Common myeloid progenitor, CD34-positive (primary cell): ENCODE results near the gene EPHA6.

Experiments used
- CTCF ChIA-PET: fragments of 350-600 bp; sonication (Branson Sonifier 250); formaldehyde crosslinking; loops from one replicate; lab custom pipeline; 2021; ENCODE audit warnings: antibody characterized with exemption; lab: Charles Lee
- POLR2A ChIA-PET: fragments of 350-600 bp; sonication (Branson Sonifier 250); formaldehyde crosslinking; loops from one replicate; lab custom pipeline; 2021; ENCODE audit warnings: antibody characterized with exemption; lab: Charles Lee
- DNase-seq, 3 donors: peaks; one replicate each; pipeline versions ENCODE4 v3.0.0 to v3.0.0-alpha.2; 2013
- H3K27ac ChIP-seq, 2 experiments: 1 replicate in 1 of 2; 2 replicates in 1 of 2; pipeline ENCODE4 v1.7.0; 2013; ENCODE audit warnings: inconsistent platforms in 2 of 2, low read length in 2 of 2, mild to moderate bottlenecking in 2 of 2, low read depth in 1 of 2, moderate library complexity in 1 of 2; ENCODE audit not compliant: severe bottlenecking in 2 of 2, insufficient read depth in 1 of 2, poor library complexity in 1 of 2
- H3K27me3 ChIP-seq, 5 experiments: replicated peaks in 2 of 5; 1 replicate in 3 of 5; 2 replicates in 2 of 5; pipeline versions ENCODE4 v1.6.1 to v1.7.0; 2013; ENCODE audit warnings: low read length in 4 of 5, mild to moderate bottlenecking in 2 of 5, moderate library complexity in 2 of 5, inconsistent platforms in 1 of 5; ENCODE audit not compliant: insufficient read depth in 5 of 5, control insufficient read depth in 4 of 5
- H3K36me3 ChIP-seq, 4 experiments: 1 replicate in 2 of 4; 2 replicates in 2 of 4; pipeline versions ENCODE4 v1.6.1 to v1.7.0; 2013; ENCODE audit warnings: low read length in 3 of 4, control low read depth in 1 of 4, mild to moderate bottlenecking in 1 of 4; ENCODE audit not compliant: control insufficient read depth in 4 of 4, insufficient read depth in 4 of 4
- H3K4me1 ChIP-seq, 4 experiments: 1 replicate in 3 of 4; 2 replicates in 1 of 4; pipeline versions ENCODE4 v1.6.1 to v1.7.1; 2013; ENCODE audit warnings: low read length in 3 of 4, mild to moderate bottlenecking in 3 of 4, control low read depth in 1 of 4, inconsistent platforms in 1 of 4, moderate library complexity in 1 of 4; ENCODE audit not compliant: control insufficient read depth in 4 of 4, insufficient read depth in 4 of 4; ENCODE audit errors: control extremely low read depth in 1 of 4
- H3K4me3 ChIP-seq, 7 experiments: 1 replicate in 4 of 7; 2 replicates in 3 of 7; pipeline versions ENCODE4 v1.5.1 to v1.7.0; 2013; ENCODE audit warnings: mild to moderate bottlenecking in 7 of 7, low read length in 6 of 7, moderate library complexity in 6 of 7, inconsistent platforms in 2 of 7, low read depth in 2 of 7, control low read depth in 1 of 7; ENCODE audit not compliant: insufficient read depth in 4 of 7, control insufficient read depth in 1 of 7; ENCODE audit errors: extremely low read depth in 1 of 7
- H3K9me3 ChIP-seq, 5 experiments: 1 replicate in 4 of 5; 2 replicates in 1 of 5; pipeline versions ENCODE4 v1.6.1 to v1.7.1; 2013; ENCODE audit warnings: low read length in 4 of 5, mild to moderate bottlenecking in 2 of 5, inconsistent platforms in 1 of 5, low read depth in 1 of 5, moderate library complexity in 1 of 5; ENCODE audit not compliant: control insufficient read depth in 4 of 5, insufficient read depth in 2 of 5; ENCODE audit errors: control extremely low read depth in 1 of 5
- WGBS: methylation state at CpG from one replicate; pipeline ENCODE4 v1.1.5; 2013; ENCODE audit not compliant: insufficient coverage; 5-methylcytosine and 5-hydroxymethylcytosine counted together

EPHA6 gene

DNA sequence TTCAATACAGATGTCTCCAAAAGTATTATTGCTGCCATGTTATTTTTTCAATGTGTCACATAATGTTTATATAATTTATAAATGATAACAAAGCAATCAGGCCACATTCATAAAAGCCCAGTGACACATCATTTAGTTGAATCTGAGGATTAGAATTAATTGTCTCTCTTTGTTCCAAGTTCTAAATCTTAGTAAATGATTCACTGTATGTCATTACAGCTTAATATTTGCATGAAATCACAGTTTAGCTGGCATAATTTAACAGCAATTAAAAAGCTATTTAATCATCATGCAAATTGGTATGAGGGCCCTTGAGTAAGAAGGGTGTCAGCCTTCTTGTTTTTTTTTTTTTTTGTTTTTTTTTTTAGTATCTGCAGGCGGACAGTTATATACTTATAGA lies 427.0 kb downstream of the EPHA6 start:
- Histone ChIP-seq H3K4me1 (no peaks in the 10 kb centered on the region), H3K9me3 (no peaks in the 10 kb centered on the region), H3K27ac (no peak overlapping the region), H3K27me3 (no peaks in the 10 kb centered on the region), H3K36me3 (no peaks in the 10 kb centered on the region), H3K4me3 (no peak overlapping the region)
- CTCF ChIA-PET: no interaction called here
- DNase-seq: no peak
- POLR2A ChIA-PET: no interaction called here
- WGBS: no CpG with 5 or more reads among the region's 1 CpG

DNA sequence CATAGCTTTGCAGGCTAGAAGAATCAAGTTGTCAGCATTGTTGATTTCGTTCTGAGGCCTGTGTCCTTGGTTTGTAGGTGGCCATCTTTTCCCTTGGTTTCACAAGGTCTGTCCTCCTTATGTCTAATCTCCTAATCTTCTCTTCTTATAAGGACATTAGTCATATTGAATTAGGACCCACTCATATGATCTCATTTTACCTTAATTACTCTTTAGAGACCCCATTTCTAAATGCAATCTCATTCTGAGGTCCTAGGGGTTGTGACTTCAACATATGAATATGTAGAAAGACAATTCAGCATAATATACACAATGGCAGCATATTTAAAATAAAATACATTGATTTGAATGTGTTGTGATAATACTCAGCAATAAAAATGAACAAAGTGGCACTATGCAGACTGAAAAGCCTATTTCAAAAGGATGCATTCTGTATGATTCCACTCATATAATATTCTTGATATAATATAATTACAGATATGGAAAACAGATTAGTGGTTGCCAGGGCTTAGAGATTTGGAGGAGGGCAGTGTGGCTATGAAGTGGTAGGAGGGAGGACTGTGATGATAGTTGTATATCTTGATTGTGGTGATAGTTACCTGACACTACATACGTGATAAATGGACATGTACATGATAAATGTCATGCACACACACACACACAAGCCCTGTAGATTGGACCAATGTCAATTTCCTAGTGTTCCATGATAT lies 431.0 kb downstream of the EPHA6 start:
- Histone ChIP-seq H3K27me3 (no peaks in the 10 kb centered on the region), H3K36me3 (no peaks in the 10 kb centered on the region), H3K4me3 (no peak overlapping the region), H3K27ac (no peak overlapping the region), H3K4me1 (no peaks in the 10 kb centered on the region), H3K9me3 (no peaks in the 10 kb centered on the region)
- ChIA-PET CTCF (no interaction called here), POLR2A (no interaction called here)
- WGBS: 100% methylated on average over 1 of the region's 2 CpGs
- no peak for DNase-seq

DNA sequence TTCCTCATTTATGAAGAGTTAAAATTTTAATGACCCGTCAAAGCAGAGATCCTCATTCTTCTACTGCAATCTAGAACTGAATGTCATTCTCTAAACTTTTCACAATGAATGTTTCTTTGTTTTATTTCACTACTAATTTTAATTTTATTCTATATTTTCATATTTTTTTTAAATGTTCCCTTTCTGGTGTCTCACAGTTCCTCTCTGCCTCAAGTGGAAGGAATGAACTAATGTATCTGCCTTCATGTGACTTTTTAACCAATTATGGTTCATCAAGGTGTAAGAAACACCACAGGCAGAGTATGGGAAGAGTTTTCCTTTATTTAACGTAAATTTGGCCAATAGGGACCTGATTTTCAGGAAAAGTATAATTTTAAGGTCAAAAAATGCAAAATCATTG lies 441.7 kb downstream of the EPHA6 start:
- CTCF ChIA-PET: no interaction called here
- no peak for DNase-seq
- WGBS: no CpG with 5 or more reads among the region's 2 CpGs
- no peaks in the 10 kb centered on the region for H3K4me1 ChIP-seq
- no peak overlapping the region for H3K4me3 ChIP-seq
- POLR2A ChIA-PET: no interaction called here
- no peak overlapping the region for H3K27ac ChIP-seq
- no peaks in the 10 kb centered on the region for H3K9me3 ChIP-seq
- no peaks in the 10 kb centered on the region for H3K36me3 ChIP-seq
- H3K27me3 ChIP-seq: no peaks in the 10 kb centered on the region

DNA sequence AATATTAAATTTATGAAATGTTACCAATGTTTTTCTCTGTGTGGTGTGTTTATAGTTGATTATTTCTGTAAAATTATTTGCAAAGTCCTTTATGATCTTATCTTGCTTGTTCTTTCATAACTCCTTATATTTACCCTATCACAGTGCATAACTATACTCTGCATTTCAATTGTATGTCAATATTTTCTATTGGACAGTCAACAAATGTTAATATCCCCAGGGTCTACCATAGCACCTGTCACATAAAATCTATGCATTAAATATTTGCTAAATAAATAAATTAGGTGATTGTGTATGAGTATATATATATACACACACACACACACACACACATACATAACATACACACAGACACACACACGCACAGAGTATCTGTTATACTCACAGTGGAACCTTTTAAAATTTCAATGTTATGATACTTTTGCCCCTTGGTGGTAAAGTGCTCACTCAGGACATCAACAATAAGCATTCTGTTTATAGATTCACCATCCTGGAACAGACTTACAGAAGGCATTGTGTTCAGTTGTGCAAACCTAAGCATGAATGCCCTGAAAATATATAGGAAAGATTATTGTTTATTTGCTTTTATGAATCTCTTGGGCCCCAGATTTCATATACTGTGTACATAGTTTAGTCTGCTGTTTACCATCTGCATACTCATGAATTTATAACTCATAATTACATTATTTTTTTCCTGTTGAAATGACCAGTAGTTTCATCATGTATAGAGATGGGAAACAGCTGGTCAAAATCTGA lies 443.7 kb downstream of the EPHA6 start:
- no peak for DNase-seq
- ChIA-PET CTCF (no interaction called here), POLR2A (no interaction called here)
- no peaks in the 10 kb centered on the region for H3K9me3 ChIP-seq
- H3K4me1 ChIP-seq: no peaks in the 10 kb centered on the region
- no CpG with 5 or more reads among the region's 1 CpG for WGBS
- H3K36me3 ChIP-seq: no peaks in the 10 kb centered on the region
- H3K27me3 ChIP-seq: no peaks in the 10 kb centered on the region
- no peak overlapping the region for H3K4me3 ChIP-seq
- H3K27ac ChIP-seq: no peak overlapping the region

DNA sequence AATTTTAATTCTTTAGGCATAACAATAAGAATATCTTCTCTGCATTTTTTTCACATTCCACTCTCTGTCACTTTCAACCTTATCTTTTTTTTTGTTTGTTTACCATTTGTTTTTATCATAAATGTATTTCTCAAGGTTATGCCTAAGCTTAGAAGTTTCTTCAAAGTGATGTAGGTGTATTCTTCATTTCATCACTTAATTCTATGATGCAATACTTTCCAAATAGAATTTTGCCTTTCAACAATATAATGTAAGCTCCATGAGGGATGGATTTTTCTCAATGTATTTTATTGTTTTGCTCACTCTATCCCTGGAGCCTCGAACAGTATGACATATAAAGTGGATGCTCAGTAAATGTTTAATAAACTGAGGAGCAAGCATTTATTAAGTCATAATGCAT lies 444.9 kb downstream of the EPHA6 start:
- Histone ChIP-seq H3K36me3 (no peaks in the 10 kb centered on the region), H3K4me3 (no peak overlapping the region), H3K9me3 (no peaks in the 10 kb centered on the region), H3K27ac (no peak overlapping the region), H3K27me3 (no peaks in the 10 kb centered on the region), H3K4me1 (no peaks in the 10 kb centered on the region)
- 100% methylated on average over 1 of the region's 1 CpG for WGBS
- POLR2A ChIA-PET: no interaction called here
- CTCF ChIA-PET: no interaction called here
- DNase-seq: no peak

DNA sequence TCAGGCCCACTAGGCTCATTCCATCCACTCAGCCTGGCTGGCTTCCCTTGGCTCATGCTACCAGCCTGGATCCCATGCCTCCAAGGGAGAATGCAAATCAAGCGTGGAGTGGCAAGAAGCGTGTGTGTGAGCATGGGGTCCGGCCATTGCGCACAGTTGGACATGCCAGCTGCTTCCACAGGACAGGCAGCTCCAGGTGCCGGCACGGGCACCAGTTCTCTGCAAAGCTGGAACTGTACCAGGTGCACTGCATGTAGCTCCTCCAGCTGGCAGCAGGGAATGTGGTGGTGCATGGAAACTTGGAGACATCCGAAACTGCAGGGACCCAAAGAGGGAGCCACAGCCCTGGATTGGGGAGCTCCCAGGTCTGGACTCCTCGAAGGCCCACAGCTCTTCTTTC lies 449.8 kb downstream of the EPHA6 start:
- CTCF ChIA-PET: no interaction called here
- 98% methylated on average over 8 of the region's 8 CpGs for WGBS
- POLR2A ChIA-PET: no interaction called here

DNA sequence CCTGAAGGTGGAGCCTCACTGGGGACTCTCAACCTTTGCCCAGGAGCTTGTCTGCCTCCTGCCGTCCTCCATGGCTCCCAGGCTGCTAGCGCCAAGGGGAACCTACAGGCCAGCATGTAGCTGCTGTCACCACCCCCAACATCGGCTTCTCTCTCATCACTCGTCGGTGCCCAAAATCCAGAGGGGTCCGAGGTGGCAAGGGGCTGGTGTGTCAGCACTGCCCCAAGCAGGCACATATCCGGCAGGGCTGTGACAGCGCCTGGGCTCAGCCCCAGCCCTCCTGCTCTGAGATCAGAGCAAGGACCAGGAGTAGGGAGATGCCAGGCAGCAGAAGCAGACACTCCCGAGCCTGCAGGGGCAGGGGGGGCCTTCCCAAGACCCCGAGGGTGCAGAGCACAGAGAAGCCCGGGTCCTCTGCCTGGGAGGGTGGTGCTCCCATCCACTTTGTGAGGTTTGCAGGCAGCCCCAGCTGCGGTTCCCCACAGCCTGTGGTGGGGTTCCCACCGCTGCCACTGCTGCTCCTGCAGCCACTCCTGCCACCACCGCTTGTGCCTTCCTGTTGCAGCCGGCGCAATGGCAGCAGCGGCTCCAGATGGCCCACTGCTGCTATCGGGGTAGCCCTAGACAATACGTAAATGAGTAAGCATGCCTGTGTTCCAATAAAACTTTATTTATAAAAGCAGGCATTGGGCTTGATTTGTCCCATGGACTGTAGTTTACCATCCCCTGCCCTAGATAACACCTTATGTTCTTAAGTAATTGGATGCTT lies 451.0 kb downstream of the EPHA6 start:
- H3K9me3 ChIP-seq: no peaks in the 10 kb centered on the region
- H3K4me1 ChIP-seq: no peaks in the 10 kb centered on the region
- ChIA-PET POLR2A (no interaction called here), CTCF (no interaction called here)
- no peaks in the 10 kb centered on the region for H3K36me3 ChIP-seq
- no peak overlapping the region for H3K4me3 ChIP-seq
- no peak overlapping the region for H3K27ac ChIP-seq
- no peaks in the 10 kb centered on the region for H3K27me3 ChIP-seq
- WGBS: 98% methylated on average over 17 of the region's 19 CpGs
- DNase-seq: no peak

More for the DNA sequence above, 449.8 kb downstream of the EPHA6 start:
- Histone ChIP-seq H3K36me3 (no peaks in the 10 kb centered on the region), H3K4me1 (no peaks in the 10 kb centered on the region), H3K9me3 (no peaks in the 10 kb centered on the region), H3K4me3 (no peak overlapping the region), H3K27me3 (no peaks in the 10 kb centered on the region), H3K27ac (no peak overlapping the region)
- no peak for DNase-seq
